Inferior parietal cortex (tissue), 1 donor: Measurements from ENCODE around the gene TBC1D9.
"Not testable (repeated sequence)": the region's sequence is repeated elsewhere in the genome, so short reads cannot be mapped to it uniquely, and the experiment has no call there.

Source experiments
- DNase-seq: peaks from one replicate; pipeline ENCODE4 v3.0.0-alpha.2; 2016; ENCODE audit errors: extremely low spot score

TBC1D9 gene

GRCh38 chr4:140756319-140757231 lies at the start of gene TBC1D9:
Gene TBC1D9 (minus strand): TSS chr4:140756385. CDS start chr4:140756045, 340 bp downstream.
- DNase-seq: peak; percentile 47

- no peak for DNase-seq
These were observed 49.1 kb upstream of the TBC1D9 start for GRCh38 chr4:140805293-140805692.

- no peak for DNase-seq
These were observed 46.4 kb upstream of the TBC1D9 start for GRCh38 chr4:140802591-140802990.

- DNase-seq: no peak
These were observed 44.5 kb upstream of the TBC1D9 start for GRCh38 chr4:140800666-140801065.

- DNase-seq: no peak
These were observed 43.6 kb upstream of the TBC1D9 start for GRCh38 chr4:140799686-140800225.

- no peak for DNase-seq
These were observed 37.1 kb upstream of the TBC1D9 start for GRCh38 chr4:140793291-140793690.

GRCh38 chr4:140790765-140791164 lies 34.6 kb upstream of the TBC1D9 start:
- DNase-seq: no peak

- DNase-seq: no peak
These were observed 34.0 kb upstream of the TBC1D9 start for GRCh38 chr4:140790171-140790570.

GRCh38 chr4:140789759-140790158 lies 33.6 kb upstream of the TBC1D9 start:
- DNase-seq: no peak

GRCh38 chr4:140782787-140783186 lies 26.6 kb upstream of the TBC1D9 start:
- not testable (repeated sequence) for DNase-seq

- no peak for DNase-seq
These were observed 25.4 kb upstream of the TBC1D9 start for GRCh38 chr4:140781596-140781995.

- no peak for DNase-seq
These were observed 21.7 kb upstream of the TBC1D9 start for GRCh38 chr4:140777894-140778293.

- no peak for DNase-seq
These were observed 21.2 kb upstream of the TBC1D9 start for GRCh38 chr4:140777386-140777785.

- DNase-seq: no peak
These were observed 20.4 kb upstream of the TBC1D9 start for GRCh38 chr4:140776556-140776955.

GRCh38 chr4:140774956-140775355 lies 18.8 kb upstream of the TBC1D9 start:
- DNase-seq: no peak

GRCh38 chr4:140774510-140774909 lies 18.3 kb upstream of the TBC1D9 start:
- DNase-seq: no peak

GRCh38 chr4:140769209-140769608 lies 13.0 kb upstream of the TBC1D9 start:
- no peak for DNase-seq

GRCh38 chr4:140764785-140765392 lies 8.7 kb upstream of the TBC1D9 start:
- DNase-seq: no peak

GRCh38 chr4:140762202-140762601 lies 6.0 kb upstream of the TBC1D9 start:
- no peak for DNase-seq

GRCh38 chr4:140757232-140757630 lies 1.0 kb upstream of the TBC1D9 start:
- DNase-seq: peak; percentile 29

GRCh38 chr4:140755774-140756318 lies 339 bp downstream of the TBC1D9 start:
- peak; percentile 30 for DNase-seq
